Activated CD4-positive, CD25-positive, alpha-beta regulatory T cell treated with anti-CD3 and anti-CD28 coated beads, Interleukin-2, amount 50 U/mL, for 16 hours (primary cell): ENCODE data around the gene THAP4.
"Not testable (repeated sequence)": the region's sequence is repeated elsewhere in the genome, so short reads cannot be mapped to it uniquely, and the experiment has no call there.

Experiments used
- DNase-seq: peaks from one replicate; pipeline ENCODE4 v3.0.0-alpha.2; 2020; ENCODE audit warnings: low read depth, low spot score

Gene THAP4

DNA sequence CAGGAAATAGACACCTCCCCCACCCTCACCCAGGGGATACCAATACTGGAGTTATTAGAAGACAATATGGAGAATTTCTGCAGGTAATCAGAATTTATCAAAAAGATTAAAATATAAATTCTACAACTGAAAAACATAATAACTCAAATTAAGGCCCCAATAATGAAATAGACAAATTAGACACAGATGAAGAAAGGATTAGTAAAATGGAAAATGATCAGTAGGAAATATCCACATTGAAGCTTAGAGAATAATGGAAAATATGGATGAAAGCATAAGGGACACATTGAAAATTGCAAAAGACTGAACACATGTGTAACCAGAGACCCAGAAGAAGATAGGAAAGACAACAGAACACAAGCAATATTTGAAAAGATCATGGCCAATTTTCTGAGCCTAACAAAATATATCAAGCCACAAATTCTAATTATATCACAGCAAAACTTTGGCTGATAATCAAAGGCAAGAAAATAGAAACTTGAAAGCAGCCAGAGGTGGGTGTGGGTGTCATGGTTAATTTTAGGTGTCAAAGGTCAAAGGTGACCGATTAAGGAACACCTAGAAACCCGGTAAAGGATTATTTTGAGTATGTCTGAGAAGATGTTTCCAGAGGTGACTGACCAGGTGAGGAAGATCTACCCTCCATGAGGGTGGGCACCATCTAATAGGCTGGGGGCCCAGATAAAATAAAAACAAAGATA lies 50.2 kb downstream of the THAP4 start:
- DNase-seq: no peak

DNA sequence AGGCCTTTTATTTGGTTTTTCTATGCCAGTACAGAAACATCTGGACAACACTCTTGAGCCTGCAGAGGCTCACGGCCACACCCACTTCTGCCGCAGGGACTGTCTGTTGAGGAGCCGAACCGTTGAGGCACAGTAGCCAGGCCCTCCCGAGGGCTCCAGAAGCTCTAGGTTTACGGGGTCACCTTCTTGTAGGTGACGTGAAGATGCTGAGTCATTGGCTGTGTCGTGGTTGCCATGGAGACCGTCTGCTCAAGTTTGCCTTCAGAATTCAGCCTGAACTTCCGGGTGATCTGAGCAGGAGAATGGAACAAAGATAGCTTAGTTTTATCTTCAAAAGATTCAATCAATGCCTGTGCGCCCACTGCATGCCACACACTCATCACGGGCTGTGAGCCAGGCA lies 52.5 kb downstream of the THAP4 start:
- no peak for DNase-seq

DNA sequence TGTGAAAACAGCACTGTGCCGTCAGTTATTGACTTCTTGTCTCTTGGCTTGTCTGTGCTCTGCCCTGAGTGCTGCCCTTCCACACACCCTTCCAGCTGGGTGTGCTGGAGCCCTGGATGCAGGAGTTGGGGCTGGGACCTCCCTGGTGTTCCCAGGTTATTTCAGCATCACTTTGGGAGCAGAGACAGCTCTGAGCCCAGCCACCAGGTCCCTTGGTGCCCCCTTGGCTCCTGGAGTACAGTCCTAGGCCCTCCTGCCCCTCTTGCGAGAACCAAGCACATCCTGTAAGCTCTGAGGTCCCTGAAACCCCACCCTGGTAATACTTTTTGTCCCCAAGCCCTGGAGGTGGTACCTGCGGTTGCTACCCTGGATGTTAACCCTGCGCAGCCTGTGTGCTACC lies 54.2 kb downstream of the THAP4 start:
- no peak for DNase-seq

DNA sequence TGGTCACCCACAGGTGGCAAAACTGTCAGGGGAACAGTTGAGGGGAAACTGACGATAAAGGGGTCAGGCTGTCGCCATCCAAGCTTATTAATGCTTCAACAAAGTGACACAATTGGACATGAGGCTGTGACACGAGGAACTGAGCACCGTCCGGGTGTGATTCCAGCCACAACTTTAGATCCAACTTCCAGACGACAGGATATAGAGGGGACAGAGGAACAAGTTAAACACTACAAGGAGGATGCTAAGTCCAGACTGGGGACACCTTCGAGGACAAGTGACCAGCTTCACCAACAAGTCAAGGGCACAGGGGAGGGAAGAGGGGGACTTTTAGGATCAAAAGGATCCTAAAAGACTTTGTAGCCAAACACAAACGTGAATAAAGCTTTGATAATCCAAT lies 54.6 kb downstream of the THAP4 start:
- DNase-seq: no peak

DNA sequence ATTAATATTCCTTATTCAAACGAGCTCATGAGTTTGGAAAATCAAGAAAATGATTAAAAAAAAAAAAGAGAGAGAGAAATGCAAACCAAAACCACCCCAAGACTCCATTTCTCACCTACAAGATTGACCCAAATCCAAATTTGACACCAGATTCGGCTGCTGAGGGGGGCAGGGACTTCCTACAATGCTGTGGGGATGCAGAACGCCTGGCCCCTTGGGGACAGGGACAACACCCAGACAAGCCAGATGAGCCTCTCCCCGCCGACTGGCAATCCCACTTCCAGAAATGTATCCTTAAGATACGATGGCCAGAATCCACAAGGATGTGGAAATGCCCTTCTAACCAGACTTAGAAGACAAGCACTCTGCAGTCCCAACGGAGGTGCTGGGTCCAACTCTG lies 57.7 kb downstream of the THAP4 start:
- DNase-seq: no peak

DNA sequence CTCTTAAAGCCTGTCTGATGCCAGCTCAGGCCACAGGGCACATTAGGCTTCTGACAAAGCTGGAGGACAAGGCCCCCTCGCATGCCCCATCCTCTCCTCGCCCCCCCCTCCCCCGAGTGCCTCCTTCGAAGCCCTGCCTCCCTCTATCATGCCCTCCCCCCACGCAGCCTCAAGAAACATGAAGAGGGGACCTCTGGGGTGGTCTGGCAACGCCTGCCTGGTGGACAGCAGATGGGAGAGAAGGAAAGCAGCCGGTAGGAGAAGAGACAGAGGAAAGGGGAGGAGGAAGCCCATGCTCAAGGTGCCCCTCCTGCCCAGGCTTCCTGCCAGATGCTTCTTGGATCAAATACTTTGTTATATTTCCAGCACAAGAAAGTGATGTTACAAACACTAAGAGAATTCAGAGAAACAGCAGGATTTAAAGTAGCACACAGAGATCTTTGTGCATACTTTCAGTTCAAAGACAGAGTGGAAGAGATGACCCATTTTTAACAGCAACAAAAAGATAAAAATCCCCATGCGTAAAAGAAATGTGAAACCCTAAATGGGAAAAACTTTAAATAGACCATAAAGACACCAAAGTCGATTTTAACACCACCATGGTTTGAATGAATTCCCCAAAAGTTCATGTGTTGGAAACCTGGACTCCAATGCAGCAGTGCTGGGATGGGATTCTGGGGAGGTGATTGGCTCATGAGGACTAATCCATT lies 59.4 kb downstream of the THAP4 start:
- no peak for DNase-seq

DNA sequence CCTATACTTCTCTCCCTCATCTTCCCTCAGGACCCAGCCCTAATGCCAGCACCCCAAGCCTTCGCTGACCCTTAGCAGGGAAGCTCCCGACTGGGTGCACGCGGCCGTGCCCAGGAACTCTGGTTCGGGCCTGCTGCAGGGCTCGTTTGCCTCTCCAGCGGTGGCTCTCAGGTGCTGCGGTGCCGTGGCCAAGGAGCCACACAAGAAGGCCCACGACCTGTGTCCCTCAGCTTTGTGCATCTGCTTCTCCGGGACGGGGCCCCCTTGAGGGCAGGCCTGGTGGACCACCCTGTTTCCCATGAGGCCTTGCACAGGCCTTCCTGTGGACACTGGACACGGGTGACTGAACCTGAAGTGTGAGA lies 60.7 kb downstream of the THAP4 start:
- DNase-seq: no peak

DNA sequence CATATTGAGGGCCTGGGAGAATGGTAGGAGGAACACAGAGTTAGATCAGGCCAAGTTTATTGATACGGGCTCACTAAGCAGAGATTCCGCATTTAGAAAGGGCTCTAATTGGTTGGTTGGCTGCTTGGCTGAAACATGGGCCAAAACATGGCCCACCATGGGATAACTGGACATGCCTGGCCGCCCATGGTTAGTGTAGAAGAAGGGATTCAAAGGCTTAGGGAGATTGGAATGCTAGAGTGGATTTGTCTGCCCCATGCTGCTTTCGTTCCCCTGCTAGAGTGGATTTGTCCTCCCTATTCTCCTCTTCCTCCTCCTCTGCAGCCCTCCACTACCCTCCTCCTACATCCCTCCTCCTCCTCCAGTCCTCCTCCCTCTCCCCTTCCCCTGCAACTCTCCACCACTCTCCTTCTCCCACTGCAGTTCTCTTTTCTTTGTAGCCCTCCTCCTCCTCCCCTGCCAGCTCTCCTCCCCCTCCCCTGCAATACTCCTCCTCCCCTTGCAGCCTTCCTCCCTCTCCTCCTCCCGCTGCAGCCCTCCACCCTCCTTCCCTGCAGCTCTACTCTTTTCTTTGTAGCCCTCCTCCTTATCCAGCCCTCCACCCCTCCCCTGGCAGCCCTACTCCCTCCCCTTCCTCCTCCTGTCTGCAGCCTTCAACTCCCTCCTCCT lies 61.2 kb downstream of the THAP4 start:
- DNase-seq: no peak

DNA sequence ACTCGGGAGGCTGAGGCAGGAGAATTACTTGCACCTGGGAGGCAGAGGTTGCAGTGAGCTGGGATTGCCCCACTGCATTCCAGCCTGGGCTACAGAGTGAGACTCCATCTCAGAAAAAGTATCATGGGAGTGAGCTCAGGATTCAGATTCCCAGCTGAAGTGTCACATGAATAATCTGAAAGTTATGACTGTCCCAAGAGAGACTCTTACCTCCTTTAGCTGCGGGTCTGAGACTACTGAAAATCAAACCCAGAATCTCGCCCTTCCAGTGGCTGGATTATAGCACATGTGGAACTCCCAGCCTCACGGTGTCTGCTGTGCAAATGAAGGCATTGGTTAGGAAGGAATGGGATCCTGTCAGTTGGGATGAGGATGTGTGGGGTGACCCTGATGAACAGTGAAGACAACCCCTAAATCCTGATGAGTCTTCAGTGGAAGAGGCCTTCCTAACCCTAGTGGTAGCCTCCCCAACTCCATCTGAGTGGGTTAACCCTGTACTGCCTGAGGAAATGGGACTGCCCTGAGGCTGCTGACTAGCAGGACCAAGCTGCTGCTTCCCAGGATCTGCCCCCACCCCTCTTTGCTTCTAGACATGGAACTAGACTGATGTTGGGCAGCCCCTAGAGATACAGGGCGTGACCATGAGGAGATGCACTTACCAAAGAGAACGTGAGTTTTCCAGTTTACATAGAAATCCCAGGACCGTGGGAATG lies 61.9 kb downstream of the THAP4 start:
- DNase-seq: no peak

DNA sequence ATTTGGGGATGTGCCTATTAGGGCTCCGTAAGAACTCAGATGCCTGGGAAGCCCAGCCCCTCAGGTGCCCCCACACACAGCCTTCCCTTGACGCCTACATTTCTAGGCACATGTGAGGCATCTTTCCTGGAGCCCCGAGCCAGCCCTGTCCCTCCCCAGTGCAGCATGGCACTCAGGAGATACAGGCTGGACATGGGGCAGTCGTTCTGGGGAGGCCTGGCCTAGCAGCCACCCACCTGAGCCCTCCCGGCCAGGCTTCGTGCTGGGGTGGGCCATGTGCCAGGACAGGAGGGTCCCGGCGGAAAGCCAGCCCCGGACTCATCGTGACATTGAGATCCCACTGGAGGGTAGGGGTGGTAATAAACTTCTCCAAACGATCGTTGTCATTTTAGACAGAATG lies 63.2 kb downstream of the THAP4 start:
- DNase-seq: no peak

DNA sequence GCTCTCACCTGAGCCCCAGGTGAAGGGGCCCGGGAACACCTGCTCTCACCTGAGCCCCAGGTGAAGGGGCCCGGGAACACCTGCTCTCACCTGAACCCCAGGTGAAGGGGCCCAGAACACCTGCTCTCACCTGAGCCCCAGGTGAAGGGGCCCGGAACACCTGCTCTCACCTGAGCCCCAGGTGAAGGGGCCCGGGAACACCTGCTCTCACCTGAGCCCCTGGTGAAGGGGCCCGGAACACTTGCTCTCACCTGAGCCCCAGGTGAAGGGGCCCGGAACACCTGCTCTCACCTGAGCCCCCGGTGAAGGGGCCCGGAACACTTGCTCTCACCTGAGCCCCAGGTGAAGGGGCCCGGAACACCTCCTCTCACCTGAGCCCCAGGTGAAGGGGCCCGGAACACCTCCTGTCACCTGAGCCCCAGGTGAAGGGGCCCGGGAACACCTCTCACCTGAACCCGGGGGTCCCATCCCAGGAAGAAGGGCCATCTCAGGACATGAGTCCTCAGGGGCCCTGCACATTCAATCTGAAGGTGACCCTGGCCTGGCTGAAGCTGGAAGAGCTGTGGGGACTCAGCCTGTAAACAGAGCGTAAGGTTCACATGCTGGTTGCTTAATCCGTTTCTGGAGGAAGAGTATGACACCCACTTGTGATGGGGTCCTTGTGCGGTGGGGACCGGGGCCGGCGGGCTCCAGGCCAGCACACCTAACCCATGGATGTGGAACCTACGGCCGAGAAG lies 63.9 kb downstream of the THAP4 start:
- DNase-seq: not testable (repeated sequence)

DNA sequence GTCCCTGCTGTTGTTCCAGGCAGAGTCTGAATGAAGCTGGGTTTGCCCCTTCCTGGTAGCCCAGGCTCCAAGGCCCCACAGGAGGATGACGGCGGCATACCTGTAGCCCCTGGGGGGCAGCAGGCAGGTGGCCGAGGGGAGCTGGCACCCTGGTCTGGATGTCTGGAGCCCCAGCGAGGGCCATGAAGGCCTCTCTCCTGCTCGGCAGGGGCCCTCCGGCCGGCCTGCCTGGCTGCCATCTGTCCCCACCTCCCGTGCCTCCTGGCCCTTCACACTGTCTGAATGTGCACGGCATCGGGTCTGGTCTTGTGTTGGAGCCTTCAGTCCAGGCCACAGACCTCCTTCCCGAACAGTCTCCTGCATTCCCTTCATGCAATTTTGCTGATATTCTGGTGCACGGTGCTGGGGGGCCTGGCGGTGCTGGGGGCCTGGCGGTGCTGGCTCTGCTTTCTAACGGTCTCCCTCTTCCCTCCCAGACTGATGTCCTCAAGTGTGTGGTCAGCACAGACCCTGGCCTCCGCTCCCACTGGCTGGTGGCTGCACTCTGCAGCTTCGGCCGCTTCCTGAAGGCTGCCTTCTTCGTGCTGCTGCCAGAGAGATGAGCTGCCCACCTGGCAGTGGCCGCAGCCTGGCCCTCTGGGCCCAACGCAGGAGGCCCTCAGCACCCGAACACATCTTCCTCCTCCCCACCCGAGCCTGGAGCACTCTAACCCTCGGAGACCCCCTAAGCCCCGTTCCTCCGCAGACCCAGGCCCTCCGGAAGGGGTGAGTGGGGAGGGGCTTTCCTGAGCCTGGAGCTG lies 64.9 kb downstream of the THAP4 start:
- no peak for DNase-seq

DNA sequence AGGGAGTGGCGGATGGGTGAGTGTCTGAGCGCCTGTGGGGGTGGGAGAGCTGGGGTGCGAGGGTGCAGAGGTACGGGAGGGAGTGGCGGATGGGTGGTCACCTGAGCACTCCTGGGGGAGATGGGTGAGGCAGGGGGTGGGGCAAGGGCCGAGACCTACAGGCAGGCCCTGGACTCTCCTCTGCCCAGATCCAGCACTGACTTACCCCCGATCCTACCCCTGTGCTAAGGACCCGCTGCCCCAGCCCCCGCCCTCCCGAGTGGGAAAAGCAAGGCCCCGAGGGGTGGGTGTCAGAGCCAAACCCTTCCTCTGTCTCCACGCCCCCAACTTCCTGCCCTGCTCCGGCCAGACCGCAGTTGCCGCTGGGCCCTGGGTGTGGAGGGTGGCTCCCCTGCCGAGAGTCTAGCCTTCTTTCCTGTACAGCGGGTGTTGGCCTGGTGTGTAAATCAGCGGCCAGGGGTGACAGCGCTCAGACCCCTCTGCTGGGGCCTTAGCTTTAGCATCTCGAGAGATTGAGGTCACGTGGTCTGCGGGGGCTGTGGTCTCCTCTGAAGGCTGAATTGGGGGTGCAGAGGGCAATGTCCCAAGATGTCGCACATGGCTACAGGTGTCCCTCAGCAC lies 65.9 kb downstream of the THAP4 start:
- DNase-seq: no peak

DNA sequence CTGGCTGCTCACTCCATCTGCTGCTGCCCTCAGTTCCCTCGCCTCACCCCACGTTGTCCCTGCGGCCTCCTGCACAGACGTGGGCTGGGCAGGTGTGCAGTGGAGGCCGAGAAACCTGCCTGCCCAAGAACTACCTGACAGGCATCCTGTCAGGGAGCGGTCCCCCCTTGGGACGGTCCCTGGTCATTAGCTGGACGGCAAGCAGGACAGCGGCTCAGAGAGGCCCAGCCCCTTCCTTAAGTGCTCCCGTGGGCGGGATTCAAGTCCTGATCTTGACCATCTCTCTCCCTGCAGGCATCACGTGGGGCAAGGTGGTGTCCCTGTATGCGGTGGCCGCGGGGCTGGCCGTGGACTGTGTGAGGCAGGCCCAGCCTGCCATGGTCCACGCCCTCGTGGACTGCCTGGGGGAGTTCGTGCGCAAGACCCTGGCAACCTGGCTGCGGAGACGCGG lies 67.1 kb downstream of the THAP4 start:
- DNase-seq: no peak

DNA sequence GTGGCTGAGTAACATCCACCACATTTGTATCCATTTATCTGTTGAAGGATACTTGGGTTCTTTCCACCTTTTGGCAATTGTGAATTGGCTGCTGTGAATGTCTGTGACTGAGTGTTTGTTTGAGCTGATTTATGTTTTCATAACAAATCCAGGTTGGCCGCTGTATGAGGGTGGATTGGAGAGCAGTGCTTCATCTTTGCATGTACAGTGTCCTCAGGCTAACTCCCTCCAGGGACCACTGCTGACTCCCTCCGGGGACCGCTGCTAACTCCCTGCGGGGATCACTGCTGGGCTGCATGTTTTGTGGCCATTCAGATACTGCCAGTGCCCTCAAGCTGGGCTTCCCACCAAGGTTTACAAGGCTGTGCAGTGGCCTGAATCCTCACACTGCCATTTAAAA lies 68.2 kb downstream of the THAP4 start:
- no peak for DNase-seq

DNA sequence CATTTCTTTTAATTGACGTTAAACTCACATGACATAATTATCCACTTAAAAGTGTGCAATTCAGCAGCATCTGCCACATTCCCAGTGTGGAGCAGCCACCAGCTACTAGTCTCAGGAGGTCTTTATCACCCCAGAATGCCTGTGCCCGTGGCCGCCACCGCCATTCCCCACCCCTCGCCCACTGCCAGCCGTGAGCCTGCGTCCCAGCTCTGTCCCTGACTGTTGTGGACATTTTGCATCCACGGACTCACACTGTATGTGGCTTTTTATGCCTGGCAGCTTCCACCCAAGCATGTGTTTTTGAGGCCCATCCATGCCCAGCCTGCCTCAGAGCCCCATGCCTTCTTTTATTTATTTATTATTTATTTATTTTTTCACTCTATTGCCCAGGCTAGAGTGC lies 69.2 kb downstream of the THAP4 start:
- DNase-seq: no peak

DNA sequence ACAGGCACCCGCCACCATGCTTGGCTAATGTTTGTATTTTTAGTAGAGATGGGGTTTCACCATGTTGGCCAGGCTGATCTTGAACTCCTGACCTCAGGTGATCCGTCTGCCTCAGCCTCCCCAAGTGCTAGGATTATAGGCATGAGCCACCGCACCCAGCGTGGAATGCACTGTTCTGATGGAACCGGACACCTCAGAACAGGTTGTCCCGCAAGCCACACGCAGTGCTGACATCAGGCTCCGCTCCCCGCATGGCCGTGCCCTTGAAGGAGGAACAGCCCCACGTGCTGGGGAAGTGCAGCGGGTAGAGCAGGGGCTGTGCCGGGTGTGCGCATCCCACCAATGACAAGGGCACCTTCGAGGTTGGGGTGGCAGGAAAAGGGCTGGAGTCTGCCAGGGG lies 69.7 kb downstream of the THAP4 start:
- DNase-seq: not testable (repeated sequence)

DNA sequence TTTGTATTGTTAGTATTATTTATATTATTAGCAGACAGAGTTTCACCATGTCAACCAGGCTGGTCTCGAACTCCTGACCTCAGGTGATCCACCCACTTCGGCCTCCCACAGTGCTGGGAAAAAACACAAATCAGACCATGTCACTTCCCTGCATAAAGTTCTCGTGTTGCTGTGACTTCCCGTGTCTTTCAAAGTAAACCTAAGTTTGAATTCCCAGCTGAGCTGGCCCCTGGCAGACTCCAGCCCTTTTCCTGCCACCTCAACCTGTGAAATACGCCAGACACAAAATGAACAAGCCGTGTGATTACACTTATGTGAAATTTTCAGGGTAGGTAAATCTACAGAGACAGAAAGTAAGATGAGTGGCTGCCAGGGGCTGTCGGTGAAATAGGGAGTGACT lies 70.5 kb downstream of the THAP4 start:
- no peak for DNase-seq

DNA sequence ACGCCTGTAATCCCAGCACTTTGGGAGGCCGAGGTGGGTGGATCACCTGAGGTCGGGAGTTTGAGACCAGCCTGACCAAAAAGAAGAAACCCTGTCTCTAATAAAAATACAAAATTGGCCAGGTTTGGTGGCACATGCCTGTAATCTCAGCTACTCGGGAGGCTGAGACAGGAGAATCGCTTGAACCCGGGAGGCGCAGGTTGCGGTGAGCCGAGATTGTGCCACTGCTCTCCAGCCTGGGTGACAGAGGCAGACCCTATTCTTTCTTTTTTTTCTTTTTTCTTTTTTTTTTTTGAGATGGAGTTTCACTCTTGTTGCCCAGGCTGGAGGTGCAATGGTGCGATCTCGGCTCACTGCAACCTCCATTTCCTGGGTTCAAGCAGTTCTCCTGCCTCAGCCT lies 70.9 kb downstream of the THAP4 start:
- not testable (repeated sequence) for DNase-seq

DNA sequence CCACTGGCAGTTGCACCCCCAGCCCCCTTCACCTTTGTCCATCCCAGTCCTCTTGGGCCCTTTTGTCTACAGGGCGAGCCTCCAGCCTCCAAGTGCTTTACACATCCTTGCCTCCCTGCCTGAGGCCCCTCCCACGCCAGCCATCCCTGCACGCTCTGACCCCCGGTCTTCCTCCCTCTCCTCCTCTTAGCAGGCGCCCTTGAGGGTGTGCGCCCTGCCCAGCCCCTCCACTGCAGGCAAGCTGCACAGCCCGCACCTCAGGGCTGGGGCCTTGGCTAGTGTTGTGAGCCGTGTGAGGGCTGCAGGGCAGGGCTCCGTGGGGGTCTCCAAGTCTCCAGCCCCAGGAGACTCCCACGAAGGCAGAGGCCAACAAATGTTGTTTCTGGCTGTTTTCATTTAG lies 71.5 kb downstream of the THAP4 start:
- no peak for DNase-seq
